CD4-positive, alpha-beta T cell (primary cell): ENCODE measurements around the gene MSRB3. TPM values are rescaled to one million over a fixed set of nuclear protein-coding genes. Genes with fewer than 3 reads are reported as not detected.

Experiments
- ATAC-seq: fragments of 200-7000 bp; cut with Tn5 transposase; one replicate; pipeline ENCODE4 v1.10.0; 2022; ENCODE audit warnings: mild to moderate bottlenecking; ENCODE audit not compliant: poor library complexity
- CTCF ChIA-PET: fragments of 350-600 bp; sonication (Branson Sonifier 250); formaldehyde crosslinking; loops from one replicate; lab custom pipeline; 2021; ENCODE audit warnings: antibody characterized with exemption, inconsistent platforms; lab: Charles Lee
- POLR2A ChIA-PET: fragments of 350-600 bp; sonication (Branson Sonifier 250); formaldehyde crosslinking; loops from one replicate; lab custom pipeline; 2021; ENCODE audit warnings: antibody characterized with exemption, inconsistent platforms; lab: Charles Lee
- DNase-seq, 14 experiments: peaks; one replicate each; pipeline ENCODE4 v3.0.0-alpha.2; 2013 to 2020; ENCODE audit warnings: mixed read lengths in 2 of 14
- H3K27ac ChIP-seq, 2 donors: one replicate each; pipeline versions ENCODE4 v1.5.1 to v1.7.0; 2013; ENCODE audit warnings: low read length in 2 of 2, low read depth in 1 of 2, mild to moderate bottlenecking in 1 of 2
- H3K27me3 ChIP-seq, 2 experiments: 1 replicate in 1 of 2; 2 replicates in 1 of 2; pipeline versions ENCODE4 v1.6.1 to v1.7.0; 2013; ENCODE audit warnings: low read length in 2 of 2, control low read depth in 1 of 2, mild to moderate bottlenecking in 1 of 2, moderate library complexity in 1 of 2; ENCODE audit not compliant: insufficient read depth in 2 of 2, control insufficient read depth in 1 of 2
- H3K36me3 ChIP-seq: one replicate; pipeline ENCODE4 v1.6.1; 2013; ENCODE audit warnings: low read length, control low read depth; ENCODE audit not compliant: insufficient read depth
- H3K4me1 ChIP-seq: one replicate; pipeline ENCODE4 v1.6.1; 2013; ENCODE audit warnings: low read length, control low read depth; ENCODE audit not compliant: insufficient read depth
- H3K4me3 ChIP-seq: one replicate; pipeline ENCODE4 v1.5.1; 2013; ENCODE audit warnings: mild to moderate bottlenecking, low read length, moderate library complexity
- H3K9me3 ChIP-seq, 2 experiments: 1 replicate in 1 of 2; 2 replicates in 1 of 2; pipeline versions ENCODE4 v1.6.1 to v1.7.0; 2013; ENCODE audit warnings: low read length in 2 of 2, mild to moderate bottlenecking in 2 of 2, control low read depth in 1 of 2, moderate library complexity in 1 of 2; ENCODE audit not compliant: control insufficient read depth in 1 of 2, insufficient read depth in 1 of 2
- H3K27ac Mint-ChIP-seq: one replicate; pipeline ENCODE4 v1.8.0; 2020; ENCODE audit warnings: mixed read lengths
- H3K27me3 Mint-ChIP-seq: one replicate; pipeline ENCODE4 v1.8.0; 2021; ENCODE audit warnings: mixed read lengths
- H3K36me3 Mint-ChIP-seq: one replicate; pipeline ENCODE4 v1.8.0; 2021; ENCODE audit warnings: low read depth, mixed read lengths
- H3K4me1 Mint-ChIP-seq: one replicate; pipeline ENCODE4 v1.8.0; 2021; ENCODE audit warnings: low read depth, mixed read lengths
- H3K4me3 Mint-ChIP-seq: one replicate; pipeline ENCODE4 v1.8.0; 2020; ENCODE audit warnings: mild to moderate bottlenecking, mixed read lengths
- H3K9me3 Mint-ChIP-seq: one replicate; pipeline ENCODE4 v1.8.0; 2020; ENCODE audit warnings: mixed read lengths
- intact Hi-C, 2 experiments: fragments of 100-400 bp; cut with DNase I in 1 of 2; cut with micrococcal nuclease in 1 of 2; formaldehyde crosslinking; loops; one replicate each; pipeline versions ENCODE4 v1.15.1 to v1.9.0; 2023 to 2025; cut with DNase I, micrococcal nuclease
- total RNA-seq, 174 experiments: library from RNA in 2 of 174; stranded (reverse) in 2 of 174; gene quantifications; one replicate each; pipeline ENCODE4 v1.2.3 and lab custom pipeline; 2021 to 2026
- TF ChIP-seq, protein P1 (sequence below): fragments of 200-600 bp; IDR thresholded peaks from one replicate; pipeline ENCODE4 v1.8.0; 2022; ENCODE audit warnings: antibody characterized with exemption, mild to moderate bottlenecking

The MSRB3 gene
- total RNA-seq, 2 experiments from 2014 or later, result 0.17 TPM; not detected in 1

DNA sequence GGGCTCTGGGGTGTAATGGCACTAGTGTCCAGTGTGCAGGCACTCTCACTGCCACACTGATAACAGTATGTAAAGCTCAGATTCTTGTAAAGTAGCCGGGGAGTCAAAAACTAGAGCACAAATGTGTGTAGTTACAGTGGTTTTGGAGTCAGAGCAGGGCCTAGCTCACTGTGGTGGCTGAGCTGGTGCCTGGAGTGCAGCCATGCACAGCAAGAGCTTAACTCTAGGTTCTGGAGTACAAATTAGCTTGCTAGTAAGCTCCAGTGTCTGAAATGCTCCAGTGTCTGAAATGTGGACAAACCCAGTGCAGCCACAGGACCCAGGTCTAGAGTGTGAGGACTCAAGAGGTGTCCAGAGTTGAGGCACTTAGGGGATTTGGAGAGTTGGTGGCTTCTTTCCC, 149.2 kb downstream of the MSRB3 start:
- H3K9me3 ChIP-seq, result peaks cover 0 to 6% of the 10 kb centered on the region in 2 experiments
- TF ChIP-seq, protein P1, sequence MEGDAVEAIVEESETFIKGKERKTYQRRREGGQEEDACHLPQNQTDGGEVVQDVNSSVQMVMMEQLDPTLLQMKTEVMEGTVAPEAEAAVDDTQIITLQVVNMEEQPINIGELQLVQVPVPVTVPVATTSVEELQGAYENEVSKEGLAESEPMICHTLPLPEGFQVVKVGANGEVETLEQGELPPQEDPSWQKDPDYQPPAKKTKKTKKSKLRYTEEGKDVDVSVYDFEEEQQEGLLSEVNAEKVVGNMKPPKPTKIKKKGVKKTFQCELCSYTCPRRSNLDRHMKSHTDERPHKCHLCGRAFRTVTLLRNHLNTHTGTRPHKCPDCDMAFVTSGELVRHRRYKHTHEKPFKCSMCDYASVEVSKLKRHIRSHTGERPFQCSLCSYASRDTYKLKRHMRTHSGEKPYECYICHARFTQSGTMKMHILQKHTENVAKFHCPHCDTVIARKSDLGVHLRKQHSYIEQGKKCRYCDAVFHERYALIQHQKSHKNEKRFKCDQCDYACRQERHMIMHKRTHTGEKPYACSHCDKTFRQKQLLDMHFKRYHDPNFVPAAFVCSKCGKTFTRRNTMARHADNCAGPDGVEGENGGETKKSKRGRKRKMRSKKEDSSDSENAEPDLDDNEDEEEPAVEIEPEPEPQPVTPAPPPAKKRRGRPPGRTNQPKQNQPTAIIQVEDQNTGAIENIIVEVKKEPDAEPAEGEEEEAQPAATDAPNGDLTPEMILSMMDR, result no peak
- H3K36me3 ChIP-seq, result no peaks in the 10 kb centered on the region
- H3K4me1 ChIP-seq, result no peaks in the 10 kb centered on the region
- Mint-ChIP-seq H3K27ac (no peak overlapping the region), H3K27me3 (no peaks in the 10 kb centered on the region), H3K4me3 (no peak overlapping the region), H3K36me3 (no peaks in the 10 kb centered on the region), H3K9me3 (peaks cover 7% of the 10 kb centered on the region), H3K4me1 (no peaks in the 10 kb centered on the region)
- intact Hi-C loops, result no loop called here
- POLR2A ChIA-PET, result no interaction called here
- no peaks in the 10 kb centered on the region for H3K27me3 ChIP-seq
- CTCF ChIA-PET, result no interaction called here
- ATAC-seq (no peak), DNase-seq (no peak)
- H3K4me3 ChIP-seq, result no peak overlapping the region
- no peak overlapping the region for H3K27ac ChIP-seq

DNA sequence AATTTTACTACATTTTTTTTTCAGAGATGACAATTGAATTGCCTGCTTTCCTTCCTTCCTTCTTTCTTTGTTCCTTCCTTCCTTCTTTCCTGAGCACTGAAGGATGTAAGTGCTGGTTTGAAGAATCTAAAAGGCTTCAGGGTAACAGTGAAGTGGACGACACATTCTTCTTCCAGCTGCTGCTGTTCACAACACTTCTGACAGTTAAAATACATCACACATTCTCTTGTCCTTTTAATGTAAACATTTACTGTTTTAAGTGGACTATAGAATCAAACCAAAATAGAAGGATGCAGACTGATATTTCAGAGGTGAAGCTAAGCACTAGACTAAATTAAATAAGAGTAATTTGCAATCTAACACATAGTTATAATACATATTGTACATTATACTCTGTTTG, 151.5 kb downstream of the MSRB3 start:
- H3K4me3 ChIP-seq, result no peak overlapping the region
- H3K4me3 Mint-ChIP-seq, result no peak overlapping the region
- ChIA-PET POLR2A (no interaction called here), CTCF (no interaction called here)
- no peaks in the 10 kb centered on the region for H3K36me3 ChIP-seq
- H3K27ac Mint-ChIP-seq, result no peak overlapping the region
- H3K4me1 Mint-ChIP-seq, result no peaks in the 10 kb centered on the region
- intact Hi-C loops, result no loop called here
- TF ChIP-seq, protein P1, result no peak
- peaks cover 0 to 6% of the 10 kb centered on the region in 2 experiments for H3K9me3 ChIP-seq
- ATAC-seq, result no peak
- H3K27me3 Mint-ChIP-seq, result no peaks in the 10 kb centered on the region
- no peaks in the 10 kb centered on the region for H3K36me3 Mint-ChIP-seq
- no peaks in the 10 kb centered on the region for H3K4me1 ChIP-seq
- peaks cover 5% of the 10 kb centered on the region for H3K9me3 Mint-ChIP-seq
- no peaks in the 10 kb centered on the region for H3K27me3 ChIP-seq
- H3K27ac ChIP-seq, result no peak overlapping the region
- DNase-seq, result no peak

DNA sequence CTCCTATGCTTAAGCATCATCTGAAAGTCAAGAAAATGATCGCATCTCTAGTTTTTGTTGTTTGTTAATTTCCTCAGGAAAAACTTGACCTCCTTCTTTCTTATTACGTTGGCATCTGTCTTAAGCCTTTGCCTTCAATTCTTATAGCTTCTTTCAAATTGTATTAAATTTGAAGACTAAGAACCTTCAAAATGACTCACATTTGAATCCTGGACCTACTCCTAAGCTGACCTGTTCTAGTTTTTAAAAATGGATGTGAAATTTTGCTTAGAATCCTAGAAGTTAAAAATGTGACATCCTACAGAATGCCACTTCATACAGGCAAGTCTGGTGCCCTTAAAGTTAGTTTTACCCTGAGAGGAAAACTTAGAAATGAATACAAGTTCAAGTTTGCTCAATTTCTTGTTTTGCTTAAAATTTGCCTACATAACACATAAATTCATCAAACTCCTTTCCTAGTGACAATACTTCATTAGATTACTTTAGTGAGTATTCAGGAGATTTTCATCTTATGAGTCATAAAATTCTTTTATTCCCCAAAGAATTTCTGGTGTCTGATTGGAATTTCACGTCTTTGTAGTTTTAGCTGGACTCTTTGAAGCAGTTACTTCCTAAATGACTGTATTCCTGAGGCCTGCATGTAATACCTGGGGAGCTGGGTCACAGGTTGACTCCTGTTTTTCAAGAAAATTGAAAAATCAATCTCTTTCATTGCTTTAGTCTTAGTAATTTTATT, 152.3 kb downstream of the MSRB3 start:
- no peak overlapping the region for H3K27ac Mint-ChIP-seq
- POLR2A ChIA-PET, result no interaction called here
- CTCF ChIA-PET, result no interaction called here
- no peaks in the 10 kb centered on the region for H3K27me3 Mint-ChIP-seq
- no peak for ATAC-seq
- Histone ChIP-seq H3K27me3 (no peaks in the 10 kb centered on the region), H3K4me1 (no peaks in the 10 kb centered on the region), H3K27ac (no peak overlapping the region), H3K9me3 (peaks cover 0 to 6% of the 10 kb centered on the region in 2 experiments), H3K36me3 (no peaks in the 10 kb centered on the region), H3K4me3 (no peak overlapping the region)
- TF ChIP-seq, protein P1, result no peak
- H3K9me3 Mint-ChIP-seq, result peaks cover 3% of the 10 kb centered on the region
- H3K4me1 Mint-ChIP-seq, result no peaks in the 10 kb centered on the region
- no peak for DNase-seq
- H3K36me3 Mint-ChIP-seq, result no peaks in the 10 kb centered on the region
- no peak overlapping the region for H3K4me3 Mint-ChIP-seq
- intact Hi-C loops, result no loop called here
